ENCODE results near the gene MPHOSPH8. TPM values are rescaled to one million over a fixed set of nuclear protein-coding genes. Genes with fewer than 3 reads are reported as not detected.

MPHOSPH8 gene
- total RNA-seq, 1 donor from 2014 or later = 32.2 TPM

DNA sequence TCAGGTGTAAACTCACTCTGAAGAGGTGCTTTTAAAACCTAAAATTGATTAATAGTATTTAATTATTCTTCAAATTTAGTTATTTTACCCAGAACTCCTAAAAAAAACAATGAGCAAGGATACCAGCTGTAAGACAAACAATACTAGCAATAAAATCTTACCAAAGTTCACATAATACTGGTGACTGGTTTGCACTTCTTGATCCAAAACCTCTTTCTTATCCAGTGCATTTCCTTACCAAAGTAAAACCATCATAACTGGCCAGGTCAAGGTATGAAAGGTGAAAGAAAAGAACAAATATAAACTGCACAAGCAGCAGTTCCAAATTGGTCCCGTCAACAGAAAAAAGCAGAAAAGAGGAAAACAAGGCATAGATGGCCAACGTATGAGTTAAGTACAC lies 86.6 kb downstream of the MPHOSPH8 start:
- peaks cover 26% of the 10 kb centered on the region for H3K36me3 Mint-ChIP-seq (ENCODE audit: unreplicated experiment)
- H3K4me1 Mint-ChIP-seq (ENCODE audit: unreplicated experiment) = no peaks in the 10 kb centered on the region
- TF ChIP-seq, protein P1, sequence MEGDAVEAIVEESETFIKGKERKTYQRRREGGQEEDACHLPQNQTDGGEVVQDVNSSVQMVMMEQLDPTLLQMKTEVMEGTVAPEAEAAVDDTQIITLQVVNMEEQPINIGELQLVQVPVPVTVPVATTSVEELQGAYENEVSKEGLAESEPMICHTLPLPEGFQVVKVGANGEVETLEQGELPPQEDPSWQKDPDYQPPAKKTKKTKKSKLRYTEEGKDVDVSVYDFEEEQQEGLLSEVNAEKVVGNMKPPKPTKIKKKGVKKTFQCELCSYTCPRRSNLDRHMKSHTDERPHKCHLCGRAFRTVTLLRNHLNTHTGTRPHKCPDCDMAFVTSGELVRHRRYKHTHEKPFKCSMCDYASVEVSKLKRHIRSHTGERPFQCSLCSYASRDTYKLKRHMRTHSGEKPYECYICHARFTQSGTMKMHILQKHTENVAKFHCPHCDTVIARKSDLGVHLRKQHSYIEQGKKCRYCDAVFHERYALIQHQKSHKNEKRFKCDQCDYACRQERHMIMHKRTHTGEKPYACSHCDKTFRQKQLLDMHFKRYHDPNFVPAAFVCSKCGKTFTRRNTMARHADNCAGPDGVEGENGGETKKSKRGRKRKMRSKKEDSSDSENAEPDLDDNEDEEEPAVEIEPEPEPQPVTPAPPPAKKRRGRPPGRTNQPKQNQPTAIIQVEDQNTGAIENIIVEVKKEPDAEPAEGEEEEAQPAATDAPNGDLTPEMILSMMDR (IDR thresholded peaks at IDR 0.05) = no peak
- no peak overlapping the region for H3K27ac Mint-ChIP-seq (ENCODE audit: unreplicated experiment)
- no peak overlapping the region for H3K4me3 Mint-ChIP-seq (ENCODE audit: unreplicated experiment)
- no peaks in the 10 kb centered on the region for H3K27me3 Mint-ChIP-seq (ENCODE audit: unreplicated experiment)
- no peaks in the 10 kb centered on the region for H3K9me3 Mint-ChIP-seq (ENCODE audit: unreplicated experiment)
- DNase-seq (ENCODE audit: extremely low spot score, unreplicated experiment) = no peak

Other genes with a start within 250 kb of the MPHOSPH8 start
- not detected in 2 replicates for gene TPTE2, start 72.1 kb upstream of the MPHOSPH8 start, total RNA-seq
- gene PSPC1, start 149.3 kb downstream of the MPHOSPH8 start, total RNA-seq = 59.4 and 62.8 TPM in 2 replicates
- 18.0 and 18.3 TPM in 2 replicates for gene ZMYM5, start 230.0 kb downstream of the MPHOSPH8 start, total RNA-seq